Activated T-helper 2 cell treated with anti-CD3 and anti-CD28 coated beads, Interferon-gamma antibody, Interleukin-2, Interleukin-4, amounts not matched to agents 10 μg/mL and 5 μg/mL and 100 μg/mL, durations not matched to agents 14 hours and 24 hours and 36 hours (primary cell): Measurements from ENCODE around the gene MIEF2. TPM values are rescaled to one million over a fixed set of nuclear protein-coding genes. Genes with fewer than 3 reads are reported as not detected.
A peak's percentile ranks its signal among the peaks of the same experiment; 100 is the strongest.
"Not testable (repeated sequence)": the region's sequence is repeated elsewhere in the genome, so short reads cannot be mapped to it uniquely, and the experiment has no call there.

Experiments
- DNase-seq: peaks from one replicate; pipeline ENCODE4 v3.0.0; 2021; ENCODE audit warnings: low spot score
- H3K27ac Mint-ChIP-seq: one replicate; pipeline ENCODE4 v1.8.0; 2021; ENCODE audit warnings: mixed read lengths
- H3K27me3 Mint-ChIP-seq: one replicate; pipeline ENCODE4 v1.8.0; 2021; ENCODE audit warnings: low read depth, mixed read lengths
- H3K36me3 Mint-ChIP-seq: one replicate; pipeline ENCODE4 v1.8.0; 2021; ENCODE audit warnings: low read depth, mixed read lengths
- H3K4me1 Mint-ChIP-seq: one replicate; pipeline ENCODE4 v1.8.0; 2021; ENCODE audit warnings: low read depth, mixed read lengths
- H3K4me3 Mint-ChIP-seq: one replicate; pipeline ENCODE4 v1.8.0; 2021; ENCODE audit warnings: low read depth, mild to moderate bottlenecking, moderate library complexity, mixed read lengths
- H3K9me3 Mint-ChIP-seq: one replicate; pipeline ENCODE4 v1.8.0; 2021; ENCODE audit warnings: mixed read lengths
- intact Hi-C: fragments of 100-400 bp; cut with micrococcal nuclease; formaldehyde crosslinking; loops from one replicate; pipeline ENCODE4 v1.15.1; 2023
- total RNA-seq: library from RNA; stranded (reverse); gene quantifications from 2 replicates; pipeline ENCODE4 v1.2.3, GENCODE V29; 2022

Gene MIEF2
- total RNA-seq, 1 donor from 2014 or later, result 6.8 TPM

- intact Hi-C loops, H3K4me1 Mint-ChIP-seq, H3K4me3 Mint-ChIP-seq, H3K27me3 Mint-ChIP-seq, DNase-seq, H3K9me3 Mint-ChIP-seq, H3K27ac Mint-ChIP-seq: not testable (repeated sequence)
- peaks cover 53% of the 10 kb centered on the region for H3K36me3 Mint-ChIP-seq
These were observed 37.6 kb downstream of the MIEF2 start for GRCh38 chr17:18298061-18298460.

- DNase-seq, result no peak
- Mint-ChIP-seq H3K4me3 (no peak overlapping the region), H3K36me3 (peaks cover 65% of the 10 kb centered on the region), H3K27me3 (no peaks in the 10 kb centered on the region), H3K4me1 (no peaks in the 10 kb centered on the region), H3K9me3 (no peaks in the 10 kb centered on the region), H3K27ac (no peak overlapping the region)
- intact Hi-C loops, result no loop called here
These were observed 40.4 kb downstream of the MIEF2 start for GRCh38 chr17:18300725-18301480.

GRCh38 chr17:18303206-18303605 is 42.7 kb downstream of the MIEF2 start:
- H3K4me1 Mint-ChIP-seq, H3K27me3 Mint-ChIP-seq, intact Hi-C loops, H3K9me3 Mint-ChIP-seq, DNase-seq, H3K4me3 Mint-ChIP-seq, H3K27ac Mint-ChIP-seq: not testable (repeated sequence)
- peaks cover 68% of the 10 kb centered on the region for H3K36me3 Mint-ChIP-seq

GRCh38 chr17:18309202-18309601 is 48.7 kb downstream of the MIEF2 start:
- Mint-ChIP-seq H3K27me3 (no peaks in the 10 kb centered on the region), H3K36me3 (peaks cover 66% of the 10 kb centered on the region), H3K9me3 (no peaks in the 10 kb centered on the region), H3K27ac (no peak overlapping the region), H3K4me1 (peaks cover 26% of the 10 kb centered on the region), H3K4me3 (no peak overlapping the region)
- intact Hi-C loops, result no loop called here
- DNase-seq, result no peak

GRCh38 chr17:18314059-18314730 is 53.7 kb downstream of the MIEF2 start:
- intact Hi-C loops, result loop anchor here (2.0 to 10.0 kb wide), 3 partner anchors 53 to 129 kb away; partner anchors contain the start of genes ALKBH5, LLGL1 and MIEF2
- Mint-ChIP-seq H3K9me3 (no peaks in the 10 kb centered on the region), H3K27me3 (no peaks in the 10 kb centered on the region), H3K36me3 (peaks cover 64% of the 10 kb centered on the region), H3K4me1 (peaks cover 56% of the 10 kb centered on the region), H3K27ac (peak overlapping the region; percentile 100), H3K4me3 (peak overlapping the region; percentile 94)
- no peak for DNase-seq

GRCh38 chr17:18314731-18315561 is 54.5 kb downstream of the MIEF2 start, which contains the start of the genes SMCR8 and TOP3A:
TSS of gene SMCR8 (plus strand) at chr17:18315293. CDS start at chr17:18315790, 497 bp downstream.
TSS of gene TOP3A (minus strand) at chr17:18314994. CDS start at chr17:18314778, 216 bp downstream.
- Mint-ChIP-seq H3K4me1 (peaks cover 61% of the 10 kb centered on the region), H3K9me3 (no peaks in the 10 kb centered on the region), H3K27ac (peak within 1 kb of the TSS; percentile 100), H3K27me3 (no peaks in the 10 kb centered on the region), H3K36me3 (peaks cover 70% of the 10 kb centered on the region), H3K4me3 (peak within 1 kb of the TSS; percentile 94)
- intact Hi-C loops, result loop anchor here (2.0 to 10.0 kb wide), 3 partner anchors 54 to 130 kb away; partner anchors contain the start of genes ALKBH5, LLGL1 and MIEF2
- peak; percentile 98 for DNase-seq

- Mint-ChIP-seq H3K4me3 (peak overlapping the region; percentile 94), H3K36me3 (peaks cover 71% of the 10 kb centered on the region), H3K4me1 (peaks cover 61% of the 10 kb centered on the region), H3K27ac (peak overlapping the region; percentile 100), H3K9me3 (no peaks in the 10 kb centered on the region), H3K27me3 (no peaks in the 10 kb centered on the region)
- peak; percentile 40 for DNase-seq
- intact Hi-C loops, result loop anchor here (2.0 to 10.0 kb wide), 3 partner anchors 55 to 131 kb away; partner anchors contain the start of genes ALKBH5, LLGL1 and MIEF2
These were observed 55.1 kb downstream of the MIEF2 start for GRCh38 chr17:18315562-18315922.

- Mint-ChIP-seq H3K27me3 (no peaks in the 10 kb centered on the region), H3K9me3 (no peaks in the 10 kb centered on the region), H3K27ac (peak overlapping the region; percentile 100), H3K36me3 (peaks cover 68% of the 10 kb centered on the region), H3K4me3 (peak overlapping the region; percentile 94), H3K4me1 (peaks cover 59% of the 10 kb centered on the region)
- DNase-seq, result no peak
- intact Hi-C loops, result loop anchor here (2.0 to 10.0 kb wide), 3 partner anchors 55 to 131 kb away; partner anchors contain the start of genes ALKBH5, LLGL1 and MIEF2
These were observed 55.5 kb downstream of the MIEF2 start for GRCh38 chr17:18315961-18316360.

Other genes starting within 250 kb of the MIEF2 start
- gene ATPAF2, start 221.5 kb upstream of the MIEF2 start, total RNA-seq, result 29.9 and 31.3 TPM in 2 replicates
- gene GID4, start 221.3 kb upstream of the MIEF2 start, total RNA-seq, result 9.3 and 10.8 TPM in 2 replicates
- 57.9 and 62.2 TPM in 2 replicates for gene DRG2, start 172.7 kb upstream of the MIEF2 start, total RNA-seq
- 0.64 and 0.80 TPM in 2 replicates for gene MYO15A, start 151.9 kb upstream of the MIEF2 start, total RNA-seq
- 164 and 165 TPM in 2 replicates for gene ALKBH5, start 76.8 kb upstream of the MIEF2 start, total RNA-seq
- gene LLGL1, start 35.0 kb upstream of the MIEF2 start, total RNA-seq, result 23.0 and 24.7 TPM in 2 replicates
- 334 and 340 TPM in 2 replicates for gene FLII, start 1.9 kb upstream of the MIEF2 start, total RNA-seq
- gene TOP3A, start 54.3 kb downstream of the MIEF2 start, total RNA-seq, result 70.7 and 75.0 TPM in 2 replicates
- 16.5 and 16.8 TPM in 2 replicates for gene SMCR8, start 54.6 kb downstream of the MIEF2 start, total RNA-seq
- gene SHMT1, start 102.9 kb downstream of the MIEF2 start, total RNA-seq, result 60.3 and 65.7 TPM in 2 replicates
- not detected in 2 replicates for gene EVPLL, start 117.1 kb downstream of the MIEF2 start, total RNA-seq
- gene LGALS9C, start 216.1 kb downstream of the MIEF2 start, total RNA-seq, result 0.34 and 0.91 TPM in 2 replicates